UCSD-AML1 (cell line): ENCODE data around the gene STARD4.

Experiments
- DNase-seq: peaks from one replicate; lab custom pipeline; 2025; ENCODE audit not compliant: unreplicated experiment; lab: John Stamatoyannopoulos, UW

Gene STARD4, protein sequence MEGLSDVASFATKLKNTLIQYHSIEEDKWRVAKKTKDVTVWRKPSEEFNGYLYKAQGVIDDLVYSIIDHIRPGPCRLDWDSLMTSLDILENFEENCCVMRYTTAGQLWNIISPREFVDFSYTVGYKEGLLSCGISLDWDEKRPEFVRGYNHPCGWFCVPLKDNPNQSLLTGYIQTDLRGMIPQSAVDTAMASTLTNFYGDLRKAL

GRCh38 chr5:111512375-111513130, at the start of gene STARD4:
Gene STARD4 (minus strand): TSS chr5:111512535. CDS start chr5:111507433, 5,102 bp downstream.
- DNase-seq: peak; percentile 98

- no peak for DNase-seq
These were observed 47.3 kb upstream of the STARD4 start for GRCh38 chr5:111559680-111560079.

- no peak for DNase-seq
These were observed 45.4 kb upstream of the STARD4 start for GRCh38 chr5:111557686-111558085.

DNA sequence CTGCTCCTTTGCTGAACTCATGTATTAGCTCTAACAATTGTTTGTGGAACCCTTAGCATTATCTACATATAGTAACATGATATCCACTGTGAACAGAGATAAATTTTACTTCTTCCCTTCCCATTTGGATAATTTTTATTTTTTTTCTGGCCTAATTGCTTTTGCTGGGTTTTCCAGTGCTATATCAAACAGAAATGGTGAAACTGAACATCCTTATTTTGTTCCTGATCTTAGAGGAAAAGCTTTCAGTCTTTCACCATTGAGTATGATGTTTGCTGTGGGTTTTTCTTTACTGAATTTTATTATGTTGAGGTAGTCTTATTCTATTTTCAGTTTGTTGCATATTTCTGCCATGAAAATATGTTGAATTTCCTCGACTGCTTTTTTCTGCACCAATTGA, 44.8 kb upstream of the STARD4 start:
- DNase-seq: no peak

GRCh38 chr5:111556501-111556900, 44.2 kb upstream of the STARD4 start:
- DNase-seq: no peak

DNA sequence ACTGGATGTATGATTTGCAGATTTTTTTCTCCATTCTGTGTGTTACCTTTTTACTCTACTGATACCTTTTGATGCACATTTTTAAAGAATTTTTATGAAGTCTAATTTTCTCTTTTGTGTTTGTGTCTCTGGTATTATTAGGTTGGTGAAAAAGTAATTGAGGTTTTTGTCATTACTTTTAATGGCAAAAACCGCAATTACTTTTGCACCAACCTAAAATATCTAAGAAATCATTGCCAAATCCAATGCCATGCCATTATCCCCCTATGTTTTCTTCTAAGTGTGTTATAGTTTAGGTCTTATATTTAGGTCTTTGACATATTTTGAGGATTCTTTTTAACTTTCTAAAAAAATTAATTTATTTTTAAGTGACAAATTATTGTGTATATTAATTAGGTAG, 43.4 kb upstream of the STARD4 start:
- no peak for DNase-seq

- DNase-seq: no peak
These were observed 41.5 kb upstream of the STARD4 start for GRCh38 chr5:111553868-111554267.

GRCh38 chr5:111552896-111553295, 40.6 kb upstream of the STARD4 start:
- DNase-seq: no peak

DNA sequence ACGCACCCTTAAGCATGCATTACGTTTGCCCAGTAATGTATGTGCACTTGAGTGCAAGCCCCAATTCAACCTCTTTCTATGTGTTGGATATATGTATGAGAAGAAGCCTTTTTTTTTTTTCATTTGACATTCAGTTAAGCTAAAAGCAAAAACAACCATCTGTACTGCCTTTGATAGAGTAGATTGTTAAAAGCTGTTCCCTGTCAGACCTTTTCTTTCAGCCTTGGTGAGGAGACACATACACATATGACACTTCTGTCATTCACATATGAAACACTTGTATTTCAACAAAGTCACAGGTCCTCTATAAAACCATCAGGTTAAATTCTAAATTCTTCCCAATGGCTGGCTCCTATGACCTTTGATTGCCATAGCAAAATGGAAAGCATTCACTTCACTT, 40.2 kb upstream of the STARD4 start:
- DNase-seq: no peak

GRCh38 chr5:111551569-111552275, 39.4 kb upstream of the STARD4 start:
- no peak for DNase-seq

DNA sequence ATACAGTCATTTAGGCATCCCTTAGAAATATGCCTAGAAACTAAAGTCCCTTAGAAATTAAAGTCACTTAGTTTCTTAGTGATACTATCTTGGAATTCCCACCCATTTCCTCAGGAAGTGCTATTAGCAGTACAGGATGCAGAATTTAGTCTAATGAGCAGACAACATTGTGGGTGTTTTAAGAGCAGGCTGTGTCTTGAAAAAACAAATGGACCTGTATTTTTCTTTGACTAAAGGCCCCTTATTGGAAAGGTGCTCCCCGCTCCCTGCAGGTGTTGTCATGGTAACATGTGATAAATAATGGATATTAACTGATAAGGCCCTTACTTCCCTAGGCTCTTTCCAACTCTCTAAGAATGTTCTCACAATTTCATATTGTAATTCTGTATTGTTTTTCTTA, 38.8 kb upstream of the STARD4 start:
- DNase-seq: no peak

DNA sequence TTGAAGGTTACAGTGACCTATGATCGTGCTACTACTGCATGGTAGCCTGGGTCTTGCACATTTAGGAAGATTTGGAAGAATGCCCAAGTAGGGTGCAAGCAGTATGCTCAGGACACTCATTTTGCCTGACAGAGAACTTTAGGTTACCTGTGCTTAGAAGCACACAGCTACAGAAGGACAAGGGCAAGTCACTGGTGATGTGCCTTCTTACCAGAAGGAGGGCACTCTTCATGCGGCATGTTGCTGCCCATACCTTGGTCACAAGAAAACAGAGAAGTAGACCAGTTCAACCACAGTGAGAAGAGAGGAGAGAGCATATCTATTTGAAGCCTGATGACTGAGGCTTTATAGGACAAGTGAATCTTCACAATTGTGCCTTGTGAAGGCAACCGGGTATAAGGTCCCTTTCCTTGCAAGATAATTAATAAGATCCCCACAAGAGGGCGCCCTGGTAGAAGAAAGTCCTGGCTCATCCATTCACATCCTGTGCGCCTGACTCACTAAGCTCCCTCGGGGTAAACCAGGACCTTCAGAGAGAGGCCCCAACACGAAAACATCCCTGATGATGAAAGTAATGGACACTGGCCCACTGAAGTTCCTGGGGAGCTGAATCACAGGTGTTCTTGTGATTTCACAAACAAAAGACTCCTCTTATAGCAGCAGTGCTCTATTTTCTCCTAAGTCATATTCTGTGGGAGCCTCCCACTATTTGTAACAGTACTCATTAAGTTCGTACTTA, 38.1 kb upstream of the STARD4 start:
- DNase-seq: peak; percentile 58

DNA sequence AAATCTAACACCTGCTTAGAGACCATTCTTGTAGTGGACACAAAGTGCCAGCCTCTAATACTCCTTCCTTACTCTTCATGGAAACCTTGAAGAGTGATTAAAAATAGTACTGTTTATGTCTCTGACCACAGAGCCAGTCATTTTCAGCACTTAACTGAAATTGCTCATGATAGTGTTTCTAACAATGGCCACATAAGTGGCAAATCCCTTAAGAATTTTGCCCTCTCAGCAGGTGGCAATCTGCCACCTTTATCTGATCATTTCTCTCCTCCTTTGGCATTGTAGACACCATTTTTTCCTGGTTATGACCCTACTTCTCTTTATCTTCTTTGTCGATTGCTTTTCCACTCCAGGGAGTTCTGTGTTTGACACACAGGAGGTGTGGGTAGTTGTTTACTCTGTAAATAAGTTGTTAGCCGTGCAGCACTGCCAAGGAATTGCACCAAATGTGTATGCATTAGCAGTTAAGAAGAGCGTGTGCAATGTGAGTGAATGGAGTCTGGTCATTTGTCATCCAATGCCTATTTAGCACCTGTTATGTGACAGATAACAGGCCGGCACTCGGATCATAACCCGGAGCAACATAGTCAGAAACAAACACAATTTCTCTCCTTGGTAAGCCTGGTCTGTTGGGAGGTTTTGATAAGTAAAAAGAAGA, 36.8 kb upstream of the STARD4 start:
- no peak for DNase-seq

GRCh38 chr5:111548348-111548950, 36.1 kb upstream of the STARD4 start:
- no peak for DNase-seq

DNA sequence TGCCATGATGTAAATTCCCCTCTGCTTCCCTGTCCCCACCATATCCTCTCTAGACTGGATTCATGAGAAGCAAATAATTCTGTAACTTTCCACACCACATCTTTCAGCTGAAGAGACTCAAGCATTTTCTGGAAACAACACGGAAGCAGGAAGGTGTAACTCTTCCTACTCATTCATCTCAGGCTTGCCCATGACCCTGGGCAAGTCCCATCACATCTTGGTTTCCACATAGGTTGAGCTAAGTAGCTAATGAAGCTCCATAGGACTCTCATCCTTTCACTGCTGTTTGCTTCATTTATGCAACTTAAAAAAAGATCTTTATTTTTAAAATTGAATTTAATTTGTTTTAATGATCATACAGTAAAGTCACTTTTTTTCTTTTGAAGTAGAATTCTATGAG, 32.7 kb upstream of the STARD4 start:
- no peak for DNase-seq

DNA sequence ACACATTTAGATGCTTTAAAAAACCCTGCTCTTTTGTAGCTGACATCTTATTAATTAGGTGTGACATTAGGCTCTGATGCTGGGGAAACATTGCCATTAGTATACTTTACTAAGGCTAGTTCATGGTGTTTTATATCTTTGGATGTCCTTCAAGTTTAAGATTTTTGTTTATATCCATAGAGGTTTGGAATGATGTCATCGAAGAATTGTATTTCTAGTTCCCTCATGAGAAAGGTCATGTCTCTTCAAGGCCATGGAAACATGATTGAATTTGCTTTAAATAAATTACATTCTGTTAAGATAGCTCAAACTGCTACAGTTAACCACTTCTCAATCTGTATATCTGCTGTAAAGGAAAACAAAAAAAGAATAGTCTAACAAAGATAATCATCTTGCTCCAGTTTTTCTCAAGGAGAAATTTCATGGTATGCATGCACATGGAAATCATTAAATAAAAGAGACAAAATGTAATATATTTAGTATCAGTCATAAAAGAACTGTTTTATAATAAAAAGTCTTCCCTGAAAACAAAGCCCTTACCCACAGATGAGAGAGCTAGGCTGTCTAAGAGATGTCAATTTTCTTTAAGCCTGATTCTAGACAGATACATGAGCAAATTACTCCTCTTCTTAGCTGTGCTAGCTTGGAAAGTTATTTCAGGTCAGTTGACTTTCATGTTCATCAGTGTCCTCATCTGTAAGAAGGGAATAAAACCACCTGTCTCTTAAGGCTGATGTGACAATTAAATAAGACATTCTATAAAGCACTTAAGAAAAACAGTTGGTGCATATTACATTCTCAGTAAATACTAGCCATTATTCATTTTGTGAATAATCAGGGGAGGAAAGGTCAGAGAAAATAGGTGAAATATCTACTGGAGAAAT, 25.0 kb upstream of the STARD4 start:
- DNase-seq: no peak

- DNase-seq: no peak
These were observed 23.7 kb upstream of the STARD4 start for GRCh38 chr5:111535879-111536549.

- DNase-seq: no peak
These were observed 20.7 kb upstream of the STARD4 start for GRCh38 chr5:111532886-111533582.
